H1 (cell line): ENCODE data around the gene ZNF385B. TPM values are rescaled to one million over a fixed set of nuclear protein-coding genes. Genes with fewer than 3 reads are reported as not detected.

Experiments used
- CTCF ChIA-PET: fragments of 300-600 bp; sonication (Branson Sonifier 250); formaldehyde crosslinking; loops from one replicate; lab custom pipeline; 2021; ENCODE audit not compliant: partially characterized antibody; lab: Charles Lee
- POLR2A ChIA-PET: fragments of 300-600 bp; sonication (Branson Sonifier 250); formaldehyde crosslinking; loops from one replicate; lab custom pipeline; 2021; ENCODE audit warnings: inconsistent platforms; ENCODE audit not compliant: partially characterized antibody; lab: Charles Lee
- DNase-seq, 2 experiments: peaks; one replicate each; pipeline versions ENCODE4 v3.0.0 to v3.0.0-alpha.2; 2010 to 2022; ENCODE audit warnings: low spot score in 2 of 2, low read depth in 1 of 2, mixed read lengths in 1 of 2
- FAIRE-seq: peaks from 2 replicates; lab custom pipeline; 2011; peaks lifted over from hg19 to GRCh38; lab: Jason Lieb, UNC
- H2AFZ ChIP-seq: 2 replicates; pipeline ENCODE4 v1.8.1; 2012; ENCODE audit warnings: low read length, inconsistent platforms
- H2AK5ac ChIP-seq: 2 replicates; pipeline ENCODE4 v1.6.1; 2013; ENCODE audit warnings: low read depth, low read length
- H2BK120ac ChIP-seq: replicated peaks from 2 replicates; pipeline ENCODE3; 2013; ENCODE audit warnings: low read depth, low read length, inconsistent platforms
- H2BK12ac ChIP-seq: 2 replicates; pipeline ENCODE4 v1.6.1; 2013; ENCODE audit warnings: low read depth, low read length
- H2BK15ac ChIP-seq: 2 replicates; pipeline ENCODE4 v1.6.1; 2013; ENCODE audit warnings: low read length
- H2BK20ac ChIP-seq: 2 replicates; pipeline ENCODE4 v1.6.1; 2013; ENCODE audit warnings: low read length
- H2BK5ac ChIP-seq: 2 replicates; pipeline ENCODE4 v1.6.1; 2013; ENCODE audit warnings: low read depth, low read length
- H3K14ac ChIP-seq: 2 replicates; pipeline ENCODE4 v1.6.1; 2013; ENCODE audit warnings: inconsistent platforms; ENCODE audit not compliant: insufficient read length
- H3K18ac ChIP-seq: 2 replicates; pipeline ENCODE4 v1.6.1; 2013; ENCODE audit warnings: low read length; ENCODE audit errors: extremely low read depth
- H3K23ac ChIP-seq: 2 replicates; pipeline ENCODE4 v1.6.1; 2013; ENCODE audit warnings: inconsistent platforms; ENCODE audit not compliant: insufficient read length
- H3K23me2 ChIP-seq: 2 replicates; pipeline ENCODE4 v1.6.1; 2013; ENCODE audit warnings: low read depth, low read length
- H3K27ac ChIP-seq: 2 replicates; pipeline ENCODE4 v1.6.1; 2011; ENCODE audit warnings: low read depth, low read length, inconsistent platforms
- H3K27me3 ChIP-seq, 4 experiments: replicated peaks in 1 of 4; 1 replicate in 1 of 4; 2 replicates in 3 of 4; pipeline versions ENCODE4 v1.6.1 to v1.8.1; 2011 to 2013; ENCODE audit warnings: low read length in 3 of 4, mild to moderate bottlenecking in 3 of 4, inconsistent platforms in 2 of 4, mixed read lengths in 2 of 4, moderate library complexity in 1 of 4; ENCODE audit not compliant: control insufficient read depth in 3 of 4, insufficient read depth in 3 of 4; ENCODE audit errors: extremely low read depth in 1 of 4
- H3K36me3 ChIP-seq, 4 experiments: 2 replicates each; pipeline versions ENCODE4 v1.6.1 to v1.8.1; 2011 to 2013; ENCODE audit warnings: mild to moderate bottlenecking in 4 of 4, low read length in 3 of 4, moderate library complexity in 2 of 4, control low read depth in 1 of 4, inconsistent platforms in 1 of 4; ENCODE audit not compliant: insufficient read depth in 4 of 4, control insufficient read depth in 2 of 4
- H3K4ac ChIP-seq: replicated peaks from 2 replicates; pipeline ENCODE3; 2013; ENCODE audit warnings: low read length, low read depth, mixed read lengths, inconsistent platforms; ENCODE audit not compliant: insufficient read length
- H3K4me1 ChIP-seq, 4 experiments: replicated peaks in 1 of 4; 1 replicate in 1 of 4; 2 replicates in 3 of 4; pipeline versions ENCODE4 v1.6.1 to v1.8.1; 2011 to 2013; ENCODE audit warnings: low read length in 3 of 4, inconsistent platforms in 2 of 4, mixed read lengths in 1 of 4; ENCODE audit not compliant: insufficient read depth in 4 of 4, control insufficient read depth in 3 of 4
- H3K4me2 ChIP-seq, 2 experiments: 2 replicates each; pipeline versions ENCODE4 v1.6.1 to v1.8.1; 2011 to 2013; ENCODE audit warnings: low read depth in 2 of 2, low read length in 2 of 2, control low read depth in 1 of 2, inconsistent platforms in 1 of 2, mild to moderate bottlenecking in 1 of 2; ENCODE audit not compliant: insufficient read depth in 1 of 2
- H3K4me3 ChIP-seq, 4 experiments: fragments of 200-600, 300-600 bp in 1 of 4; sonication (generic), shearing (Covaris generic), sonication (Bioruptor Twin) in 1 of 4; 2 replicates each; pipeline versions ENCODE4 v1.5.1 to v1.8.1; 2011 to 2016; ENCODE audit warnings: low read length in 4 of 4, low read depth in 3 of 4, control low read depth in 2 of 4, inconsistent platforms in 2 of 4, mild to moderate bottlenecking in 2 of 4, mixed read lengths in 1 of 4, moderate library complexity in 1 of 4; ENCODE audit not compliant: insufficient read depth in 2 of 4; ENCODE audit errors: extremely low read depth in 1 of 4
- H3K56ac ChIP-seq: replicated peaks from 2 replicates; pipeline ENCODE3; 2013; ENCODE audit warnings: low read depth, mild to moderate bottlenecking, mixed read lengths, low read length, inconsistent platforms; ENCODE audit not compliant: insufficient read length
- H3K79me1 ChIP-seq: 2 replicates; pipeline ENCODE4 v1.6.1; 2013; ENCODE audit warnings: low read depth, low read length, control low read depth
- H3K79me2 ChIP-seq, 2 experiments: 2 replicates each; pipeline versions ENCODE4 v1.6.1 to v1.8.1; 2012 to 2013; ENCODE audit warnings: low read length in 2 of 2, mild to moderate bottlenecking in 2 of 2, inconsistent platforms in 1 of 2; ENCODE audit not compliant: insufficient read depth in 2 of 2, control insufficient read depth in 1 of 2
- H3K9ac ChIP-seq, 4 experiments: replicated peaks in 1 of 4; 1 replicate in 1 of 4; 2 replicates in 3 of 4; pipeline versions ENCODE4 v1.6.1 to v1.8.1; 2011 to 2013; ENCODE audit warnings: low read depth in 3 of 4, low read length in 3 of 4, control low read depth in 2 of 4, mild to moderate bottlenecking in 2 of 4, moderate library complexity in 2 of 4, inconsistent platforms in 1 of 4; ENCODE audit errors: extremely low read depth in 1 of 4
- H3K9me3 ChIP-seq, 2 experiments: 2 replicates each; pipeline versions ENCODE4 v1.6.1 to v1.8.1; 2012 to 2013; ENCODE audit warnings: mild to moderate bottlenecking in 2 of 2, moderate library complexity in 2 of 2, control low read depth in 1 of 2, inconsistent platforms in 1 of 2, low read depth in 1 of 2, low read length in 1 of 2, mixed read lengths in 1 of 2; ENCODE audit not compliant: insufficient read depth in 2 of 2
- H4K20me1 ChIP-seq, 2 experiments: replicated peaks in 1 of 2; 2 replicates each; pipeline versions ENCODE3 to v1.8.1; 2011 to 2013; ENCODE audit warnings: inconsistent platforms in 2 of 2, low read length in 2 of 2, mild to moderate bottlenecking in 1 of 2; ENCODE audit not compliant: insufficient read depth in 2 of 2, control insufficient read depth in 1 of 2
- H4K5ac ChIP-seq: 2 replicates; pipeline ENCODE4 v1.6.1; 2013; ENCODE audit warnings: low read length, low read depth, mixed read lengths, inconsistent platforms; ENCODE audit not compliant: insufficient read length
- H4K8ac ChIP-seq: 2 replicates; pipeline ENCODE4 v1.8.0; 2013; ENCODE audit warnings: mild to moderate bottlenecking, moderate library complexity, low read length, inconsistent platforms; ENCODE audit not compliant: insufficient read depth; ENCODE audit errors: extremely low read depth
- H4K91ac ChIP-seq: replicated peaks from 2 replicates; pipeline ENCODE3; 2013; ENCODE audit warnings: low read length, mixed read lengths, inconsistent platforms; ENCODE audit not compliant: insufficient read length
- CHD1 ChIP-seq: IDR thresholded peaks from 2 replicates; pipeline ENCODE4 v1.6.1; 2012; ENCODE audit warnings: low read depth, low read length, improper control_type of control experiment
- EZH2 ChIP-seq: fragments of 200-600 bp; sonication (generic); IDR thresholded peaks from 2 replicates; pipeline ENCODE4 v1.7.1; 2012; ENCODE audit warnings: low read depth, mild to moderate bottlenecking, moderate library complexity, low read length, inconsistent platforms; ENCODE audit not compliant: severe bottlenecking
- GABPA ChIP-seq: IDR thresholded peaks from 2 replicates; pipeline ENCODE4 v1.6.1; 2011; ENCODE audit warnings: mild to moderate bottlenecking, low read length, moderate library complexity, borderline replicate concordance; ENCODE audit not compliant: insufficient read depth
- RBBP5 ChIP-seq: IDR thresholded peaks from 2 replicates; pipeline ENCODE4 v1.7.1; 2012; ENCODE audit warnings: low read depth, mild to moderate bottlenecking, inconsistent platforms, low read length, moderate library complexity, borderline replicate concordance
- RFX5 ChIP-seq: IDR thresholded peaks from 2 replicates; pipeline ENCODE4 v1.6.1; 2011; ENCODE audit warnings: low read depth, low read length, improper control_type of control experiment, borderline replicate concordance
- SP1 ChIP-seq: IDR thresholded peaks from 2 replicates; pipeline ENCODE4 v1.6.1; 2011; ENCODE audit warnings: low read depth, low read length
- WGBS, 2 experiments: shearing (Covaris generic) in 1 of 2; methylation state at CpG; one replicate each; pipeline versions ENCODE4 v1.1.6 to v1.1.7; 2013 to 2015; ENCODE audit warnings: low lambda C conversion rate in 2 of 2, mixed read lengths in 2 of 2, inconsistent platforms in 1 of 2, low coverage in 1 of 2, missing lambda C conversion rate in 1 of 2; ENCODE audit not compliant: insufficient replicate concordance in 2 of 2, insufficient coverage in 1 of 2, insufficient read length in 1 of 2; ENCODE audit errors: extremely low coverage in 1 of 2, missing lambda C conversion rate in 1 of 2; 5-methylcytosine and 5-hydroxymethylcytosine counted together
- polyA plus RNA-seq, 7 experiments: library from polyadenylated mRNA; depleted of rRNA in 3 of 7; stranded (reverse) in 5 of 7; unstranded in 2 of 7; fragments of >200 nt in 5 of 7; fragments of 200-250 nt in 2 of 7; gene quantifications; 1 replicate in 5 of 7; 2 replicates in 1 of 7; 4 replicates in 1 of 7; pipeline versions ENCODE4 v1.2.1 to v1.2.3, GENCODE V29; 2011 to 2013; ENCODE audit warnings: missing spikeins in 2 of 7, mixed read lengths in 2 of 7
- total RNA-seq: library from RNA; stranded (reverse); fragmentation: NEBNext Ultra II Directional; extraction: Animal tissue kit (Norgen Biotek cat#: 25700); gene quantifications from 2 replicates; pipeline ENCODE4 v1.2.1, GENCODE V29; 2021

Gene ZNF385B
- total and polyA plus RNA-seq, 2 of the 8 experiments (the other 6 are each of a cell fraction or from before 2014, with no cell fraction given) = 1.1 to 3.7 TPM

GRCh38 chr2:179773986-179774385 is 87.4 kb downstream of the ZNF385B start:
- no peaks in the 10 kb centered on the region for H4K20me1 ChIP-seq
- POLR2A ChIA-PET = no interaction called here
- H2AFZ ChIP-seq = no peak overlapping the region
- no peak overlapping the region for H2BK120ac ChIP-seq
- H2BK20ac ChIP-seq = no peak overlapping the region
- H3K56ac ChIP-seq = no peak overlapping the region
- H3K18ac ChIP-seq = no peak overlapping the region
- H3K4me1 ChIP-seq = no peaks in the 10 kb centered on the region
- FAIRE-seq (no peak), DNase-seq (no peak)
- CTCF ChIA-PET = no interaction called here
- no peak overlapping the region for H4K5ac ChIP-seq
- H2BK5ac ChIP-seq = no peak overlapping the region
- no peak overlapping the region for H3K14ac ChIP-seq
- no peaks in the 10 kb centered on the region; a peak in 1 of 8 replicates for H3K36me3 ChIP-seq
- H3K4ac ChIP-seq = no peak overlapping the region
- no peaks in the 10 kb centered on the region for H3K9me3 ChIP-seq
- TF ChIP-seq RFX5 (no peak), EZH2 (no peak), CHD1 (no peak), GABPA (no peak), RBBP5 (no peak), SP1 (no peak)
- H2AK5ac ChIP-seq = no peak overlapping the region; the same call in 1 of the 2 replicates
- H3K79me1 ChIP-seq = no peaks in the 10 kb centered on the region
- H4K91ac ChIP-seq = no peak overlapping the region
- H3K79me2 ChIP-seq = no peaks in the 10 kb centered on the region
- H2BK15ac ChIP-seq = no peak overlapping the region
- H4K8ac ChIP-seq = no peak overlapping the region
- no peak overlapping the region for H3K4me2 ChIP-seq
- no peak overlapping the region for H3K9ac ChIP-seq
- H2BK12ac ChIP-seq = no peak overlapping the region
- no peak overlapping the region for H3K23ac ChIP-seq
- WGBS, 2 experiments = 94 to 100% methylated on average over 3 to 4 of the region's 4 CpGs
- no peak overlapping the region for H3K4me3 ChIP-seq
- peaks cover 4% of the 10 kb centered on the region; the same call in 1 of the 2 replicates for H3K23me2 ChIP-seq
- no peaks in the 10 kb centered on the region for H3K27me3 ChIP-seq
- no peak overlapping the region for H3K27ac ChIP-seq
